Activated effector memory CD4-positive, alpha-beta T cell treated with anti-CD3 and anti-CD28 coated beads, Interleukin-2, amount 50 U/mL, for 16 hours (primary cell): ENCODE data around the gene RAI1.

Experiments used
- DNase-seq: peaks from one replicate; pipeline ENCODE4 v3.0.0-alpha.2; 2020

Gene RAI1

GRCh38 chr17:17719199-17719940 is 38.1 kb downstream of the RAI1 start:
- DNase-seq = no peak

GRCh38 chr17:17719966-17720543 is 38.8 kb downstream of the RAI1 start:
- DNase-seq = no peak

- no peak for DNase-seq
Measured at GRCh38 chr17:17721140-17721668, 39.9 kb downstream of the RAI1 start.

- no peak for DNase-seq
Measured at GRCh38 chr17:17722081-17722905, 41.0 kb downstream of the RAI1 start.

GRCh38 chr17:17722906-17723353 is 41.7 kb downstream of the RAI1 start:
- DNase-seq = no peak

- DNase-seq = no peak
Measured at GRCh38 chr17:17723354-17724261, 42.4 kb downstream of the RAI1 start.

- DNase-seq = no peak
Measured at GRCh38 chr17:17724307-17725010, 43.2 kb downstream of the RAI1 start.

GRCh38 chr17:17725011-17725751 is 43.9 kb downstream of the RAI1 start:
- no peak for DNase-seq

- no peak for DNase-seq
Measured at GRCh38 chr17:17725752-17726457, 44.6 kb downstream of the RAI1 start.

- DNase-seq = no peak
Measured at GRCh38 chr17:17726458-17727060, 45.3 kb downstream of the RAI1 start.

- DNase-seq = no peak
Measured at GRCh38 chr17:17727111-17727659, 45.9 kb downstream of the RAI1 start.

- DNase-seq = no peak
Measured at GRCh38 chr17:17728146-17728545, 46.9 kb downstream of the RAI1 start.

GRCh38 chr17:17728550-17729251 is 47.4 kb downstream of the RAI1 start:
- DNase-seq = no peak

GRCh38 chr17:17729620-17730249 is 48.5 kb downstream of the RAI1 start:
- DNase-seq = peak; percentile 81

GRCh38 chr17:17730250-17730935 is 49.1 kb downstream of the RAI1 start:
- DNase-seq = no peak

GRCh38 chr17:17732444-17732843 is 51.2 kb downstream of the RAI1 start:
- DNase-seq = no peak

GRCh38 chr17:17732892-17733670 is 51.8 kb downstream of the RAI1 start:
- DNase-seq = no peak
